ENCODE measurements around the gene MAML3. TPM values are rescaled to one million over a fixed set of nuclear protein-coding genes. Genes with fewer than 3 reads are reported as not detected.

The MAML3 gene
- total RNA-seq, 2 experiments from 2014 or later: 4.0 to 4.1 TPM

DNA sequence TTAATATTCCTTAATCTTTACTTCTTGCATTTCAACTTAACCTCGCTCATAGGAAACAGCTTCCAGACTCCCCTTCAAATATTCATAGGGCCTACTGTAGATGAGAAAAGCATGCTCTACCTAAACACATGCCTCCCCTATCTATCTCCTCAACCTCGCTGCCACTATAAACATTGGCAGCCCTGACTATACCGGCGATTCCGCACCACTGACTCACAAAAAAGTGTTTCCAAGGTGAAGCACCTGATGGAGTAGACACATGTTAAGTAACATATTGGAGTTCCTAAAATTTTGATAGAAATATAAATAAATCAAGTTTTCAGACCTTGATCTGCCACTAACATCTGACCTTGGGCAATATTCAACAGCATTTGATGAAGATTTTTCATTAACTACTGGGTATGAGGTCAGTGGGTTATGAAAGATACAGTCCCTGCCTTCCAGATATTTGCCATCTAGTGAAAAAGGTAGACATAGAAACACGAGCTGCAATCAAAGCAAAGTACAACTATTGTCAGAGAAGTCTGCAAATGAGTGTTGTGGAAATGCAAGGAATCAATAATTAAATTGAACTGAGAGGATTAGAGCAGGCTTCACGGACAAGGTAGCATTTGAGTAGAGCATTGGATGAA lies 184.2 kb downstream of the MAML3 start:
- no peak overlapping the region for H3K27ac Mint-ChIP-seq
- no peaks in the 10 kb centered on the region for H3K27me3 Mint-ChIP-seq (ENCODE audit: low read depth)
- ChIA-PET POLR2A (no interaction called here), CTCF (interaction anchor here (0.7 kb wide), 1 partner anchor 98 kb away, joined by 3 read pairs; no protein-coding TSS in a partner anchor)
- no peak for DNase-seq
- no peak overlapping the region for H3K4me3 Mint-ChIP-seq
- no peak for ATAC-seq
- H3K36me3 Mint-ChIP-seq (ENCODE audit: low read depth): no peaks in the 10 kb centered on the region
- H3K9me3 Mint-ChIP-seq (ENCODE audit: insufficient read depth): no peaks in the 10 kb centered on the region
- peaks cover 18% of the 10 kb centered on the region for H3K4me1 Mint-ChIP-seq (ENCODE audit: low read depth)

DNA sequence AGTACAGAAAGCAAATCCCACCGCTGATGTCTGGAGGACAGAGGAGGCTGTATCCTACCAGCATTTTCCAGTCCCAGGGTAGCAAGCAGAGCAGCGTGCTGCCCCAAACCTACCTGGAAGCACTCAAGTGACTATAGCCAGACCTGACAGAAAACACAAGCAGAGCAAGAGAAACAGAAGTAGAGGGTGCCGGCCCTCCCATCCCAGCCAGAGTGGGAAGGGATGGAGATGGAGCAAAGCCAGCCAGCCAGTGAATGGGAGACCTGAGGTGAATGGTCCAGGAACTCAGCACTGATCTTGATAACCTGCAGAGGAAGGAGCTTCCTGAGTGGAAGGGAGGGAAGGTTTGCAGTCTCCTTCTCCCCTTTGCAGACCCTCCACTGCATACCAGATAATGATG lies 185.2 kb downstream of the MAML3 start:
- ChIA-PET POLR2A (no interaction called here), CTCF (no interaction called here)
- ATAC-seq: no peak
- Mint-ChIP-seq H3K36me3 (ENCODE audit: low read depth) (no peaks in the 10 kb centered on the region), H3K27ac (no peak overlapping the region), H3K4me1 (ENCODE audit: low read depth) (peaks cover 20% of the 10 kb centered on the region), H3K4me3 (no peak overlapping the region), H3K9me3 (ENCODE audit: insufficient read depth) (no peaks in the 10 kb centered on the region), H3K27me3 (ENCODE audit: low read depth) (no peaks in the 10 kb centered on the region)
- DNase-seq: no peak

DNA sequence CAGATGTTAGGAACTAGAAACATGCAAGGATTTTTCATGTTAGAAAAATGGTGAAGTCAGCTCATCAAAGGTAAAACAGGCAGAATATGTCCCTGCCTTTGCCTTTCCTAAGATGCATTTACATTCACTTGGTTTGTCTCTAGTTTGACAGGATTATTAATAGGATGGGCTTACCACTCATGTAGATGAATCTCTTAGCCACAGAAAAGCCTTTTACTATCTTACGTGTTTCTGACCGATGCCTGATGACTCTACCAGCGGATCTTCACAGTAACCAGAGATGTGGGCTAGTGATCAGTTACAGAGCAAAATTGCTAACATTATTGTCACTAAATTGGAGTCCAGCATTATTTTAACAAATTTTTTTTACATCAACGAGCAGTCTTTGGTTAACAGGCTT lies 187.6 kb downstream of the MAML3 start:
- Mint-ChIP-seq H3K27me3 (ENCODE audit: low read depth) (no peaks in the 10 kb centered on the region), H3K9me3 (ENCODE audit: insufficient read depth) (no peaks in the 10 kb centered on the region), H3K4me1 (ENCODE audit: low read depth) (peaks cover 4% of the 10 kb centered on the region), H3K27ac (no peak overlapping the region), H3K36me3 (ENCODE audit: low read depth) (no peaks in the 10 kb centered on the region), H3K4me3 (no peak overlapping the region)
- DNase-seq (no peak), ATAC-seq (no peak)
- ChIA-PET CTCF (interaction anchor here (0.8 to 1.6 kb wide), 2 partner anchors 163 to 394 kb away, joined by 3 read pairs; no protein-coding TSS in a partner anchor), POLR2A (no interaction called here)

DNA sequence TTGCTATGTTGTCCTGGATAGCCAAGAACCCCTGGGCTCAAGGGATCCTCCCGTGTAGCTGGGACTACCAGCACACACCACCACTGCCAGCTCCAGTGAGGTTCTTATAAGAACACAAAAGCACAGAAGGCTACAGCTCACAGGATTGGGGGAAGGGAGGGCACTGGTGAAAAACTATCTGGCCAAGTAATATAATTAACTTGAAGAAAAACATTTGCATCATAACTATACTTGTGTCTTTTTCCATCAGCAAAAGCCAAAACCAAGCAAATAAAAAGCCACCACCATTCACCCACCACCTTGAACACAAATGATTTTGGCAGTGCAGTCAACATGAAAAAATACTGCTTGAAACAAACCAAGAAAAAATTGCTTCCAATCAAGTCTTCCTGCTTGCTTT lies 188.2 kb downstream of the MAML3 start:
- no peak overlapping the region for H3K27ac Mint-ChIP-seq
- H3K4me1 Mint-ChIP-seq (ENCODE audit: low read depth): peaks cover 4% of the 10 kb centered on the region
- ChIA-PET CTCF (interaction anchor here (0.8 to 1.6 kb wide), 2 partner anchors 162 to 394 kb away, joined by 3 read pairs; no protein-coding TSS in a partner anchor), POLR2A (no interaction called here)
- no peaks in the 10 kb centered on the region for H3K9me3 Mint-ChIP-seq (ENCODE audit: insufficient read depth)
- no peaks in the 10 kb centered on the region for H3K27me3 Mint-ChIP-seq (ENCODE audit: low read depth)
- DNase-seq: no peak
- ATAC-seq: no peak
- no peak overlapping the region for H3K4me3 Mint-ChIP-seq
- H3K36me3 Mint-ChIP-seq (ENCODE audit: low read depth): no peaks in the 10 kb centered on the region

DNA sequence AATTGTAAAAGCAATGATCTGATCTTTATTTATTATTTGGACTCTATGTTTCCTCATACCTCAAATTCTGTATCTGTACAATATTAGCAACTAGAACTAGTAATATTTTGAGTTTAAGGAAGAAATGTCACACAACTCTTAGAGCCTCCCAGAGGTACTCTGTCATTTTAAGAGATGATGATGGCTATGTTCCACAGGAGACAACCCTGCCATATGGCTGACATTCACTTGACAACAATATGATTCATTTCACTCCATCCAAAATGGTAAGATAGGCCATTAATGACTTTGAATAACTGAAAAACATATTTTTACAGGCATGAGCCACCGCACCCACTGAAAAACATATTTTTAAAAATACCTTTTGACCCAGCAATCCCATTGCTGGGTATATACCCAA lies 190.3 kb downstream of the MAML3 start:
- peaks cover 9% of the 10 kb centered on the region for H3K27me3 Mint-ChIP-seq (ENCODE audit: low read depth)
- ChIA-PET POLR2A (no interaction called here), CTCF (interaction anchor here (1.5 kb wide), 1 partner anchor 9 kb away, joined by 4 read pairs; no protein-coding TSS in a partner anchor)
- peaks cover 4% of the 10 kb centered on the region for H3K4me1 Mint-ChIP-seq (ENCODE audit: low read depth)
- no peak overlapping the region for H3K27ac Mint-ChIP-seq
- H3K36me3 Mint-ChIP-seq (ENCODE audit: low read depth): no peaks in the 10 kb centered on the region
- H3K4me3 Mint-ChIP-seq: no peak overlapping the region
- DNase-seq (no peak), ATAC-seq (no peak)
- H3K9me3 Mint-ChIP-seq (ENCODE audit: insufficient read depth): no peaks in the 10 kb centered on the region

DNA sequence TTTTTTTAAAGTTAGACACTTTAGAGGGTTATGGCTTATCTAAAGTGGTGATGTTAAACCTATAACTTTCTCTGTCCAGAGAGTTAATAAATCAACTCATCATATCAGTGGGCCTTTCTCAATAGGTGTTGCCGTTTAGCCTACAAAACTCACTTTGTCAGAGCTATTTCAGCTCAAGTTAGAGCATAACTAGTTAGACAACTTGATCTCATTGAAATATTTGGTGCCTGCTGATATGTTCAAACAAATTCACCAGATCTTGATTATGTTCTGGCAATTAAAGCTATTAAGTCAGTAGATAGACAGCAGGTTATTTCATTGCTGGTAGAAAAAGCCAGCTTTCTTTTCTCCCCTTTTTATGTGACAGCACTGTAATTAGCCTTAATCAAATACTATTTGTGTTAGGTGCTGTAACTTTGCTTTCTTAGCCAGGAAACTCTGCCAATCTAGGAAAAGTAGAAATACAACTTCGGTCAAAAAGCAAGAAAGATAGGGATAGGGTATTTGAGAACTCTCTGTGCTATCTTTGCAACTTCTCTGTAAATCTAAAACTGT lies 191.8 kb downstream of the MAML3 start:
- CTCF ChIA-PET: interaction anchor here (1.1 to 1.5 kb wide), 2 partner anchors 11 to 17 kb away, joined by 3 to 4 read pairs; no protein-coding TSS in a partner anchor
- Mint-ChIP-seq H3K36me3 (ENCODE audit: low read depth) (no peaks in the 10 kb centered on the region), H3K9me3 (ENCODE audit: insufficient read depth) (no peaks in the 10 kb centered on the region), H3K27ac (no peak overlapping the region), H3K4me1 (ENCODE audit: low read depth) (peaks cover 4% of the 10 kb centered on the region), H3K27me3 (ENCODE audit: low read depth) (peaks cover 10% of the 10 kb centered on the region), H3K4me3 (no peak overlapping the region)
- ATAC-seq: no peak
- no peak for DNase-seq
- POLR2A ChIA-PET: no interaction called here

DNA sequence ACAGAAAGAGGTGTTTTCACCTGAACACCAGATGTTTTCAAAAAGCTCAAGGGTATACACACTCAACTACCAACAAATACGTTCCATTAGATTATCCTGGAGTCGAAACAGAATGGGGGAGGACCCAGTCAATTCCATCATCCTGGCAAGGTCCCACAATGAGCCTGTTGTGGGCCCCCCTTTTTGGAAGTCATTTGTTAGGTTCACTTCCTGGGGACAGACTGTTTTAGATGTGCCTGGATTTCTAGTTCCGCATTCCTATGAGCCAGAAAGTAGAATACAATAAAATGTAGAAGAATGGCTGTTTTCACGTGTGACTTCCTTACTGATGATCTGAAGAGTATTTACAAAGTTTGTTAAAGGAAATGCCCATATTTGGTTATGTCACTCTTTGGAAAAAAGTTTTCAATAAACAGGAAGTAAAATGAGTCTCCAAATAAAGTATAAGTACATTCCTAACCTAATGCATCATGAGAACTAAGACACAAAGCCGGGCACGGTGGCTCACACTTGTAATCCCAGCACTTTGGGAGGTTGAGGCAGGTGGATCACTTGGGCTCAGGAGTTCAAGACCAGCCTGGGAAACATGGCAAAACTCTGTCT lies 192.5 kb downstream of the MAML3 start:
- ATAC-seq (no peak), DNase-seq (no peak)
- CTCF ChIA-PET: interaction anchor here (0.7 kb wide), 1 partner anchor 155 kb away, joined by 3 read pairs; no protein-coding TSS in a partner anchor
- Mint-ChIP-seq H3K9me3 (ENCODE audit: insufficient read depth) (no peaks in the 10 kb centered on the region), H3K27me3 (ENCODE audit: low read depth) (peaks cover 10% of the 10 kb centered on the region), H3K4me3 (no peak overlapping the region), H3K27ac (no peak overlapping the region), H3K4me1 (ENCODE audit: low read depth) (peaks cover 4% of the 10 kb centered on the region), H3K36me3 (ENCODE audit: low read depth) (no peaks in the 10 kb centered on the region)
- POLR2A ChIA-PET: no interaction called here

DNA sequence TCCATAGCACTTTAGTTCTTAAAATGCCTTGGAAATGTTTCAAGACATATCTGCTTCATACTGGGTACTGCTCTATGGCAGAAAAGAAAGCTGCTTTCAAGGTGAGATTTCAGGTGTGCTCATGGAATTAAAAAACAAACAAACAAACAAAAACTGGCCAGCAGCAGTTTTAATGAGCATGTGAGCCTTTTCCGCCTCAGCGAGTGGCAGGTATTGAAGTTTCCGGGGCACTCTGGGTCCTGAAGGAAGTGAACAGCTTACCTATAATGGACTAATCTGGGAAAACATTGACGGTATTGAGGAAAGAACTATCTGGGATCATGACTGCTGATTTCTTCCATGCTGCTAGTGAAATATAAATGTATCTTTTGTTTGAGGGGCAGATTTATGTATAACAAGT lies 194.6 kb downstream of the MAML3 start:
- DNase-seq: no peak
- CTCF ChIA-PET: no interaction called here
- ATAC-seq: no peak
- H3K27me3 Mint-ChIP-seq (ENCODE audit: low read depth): peaks cover 15% of the 10 kb centered on the region
- no peaks in the 10 kb centered on the region for H3K36me3 Mint-ChIP-seq (ENCODE audit: low read depth)
- H3K9me3 Mint-ChIP-seq (ENCODE audit: insufficient read depth): no peaks in the 10 kb centered on the region
- H3K4me3 Mint-ChIP-seq: no peak overlapping the region
- POLR2A ChIA-PET: no interaction called here
- no peak overlapping the region for H3K27ac Mint-ChIP-seq
- H3K4me1 Mint-ChIP-seq (ENCODE audit: low read depth): peaks cover 2% of the 10 kb centered on the region

DNA sequence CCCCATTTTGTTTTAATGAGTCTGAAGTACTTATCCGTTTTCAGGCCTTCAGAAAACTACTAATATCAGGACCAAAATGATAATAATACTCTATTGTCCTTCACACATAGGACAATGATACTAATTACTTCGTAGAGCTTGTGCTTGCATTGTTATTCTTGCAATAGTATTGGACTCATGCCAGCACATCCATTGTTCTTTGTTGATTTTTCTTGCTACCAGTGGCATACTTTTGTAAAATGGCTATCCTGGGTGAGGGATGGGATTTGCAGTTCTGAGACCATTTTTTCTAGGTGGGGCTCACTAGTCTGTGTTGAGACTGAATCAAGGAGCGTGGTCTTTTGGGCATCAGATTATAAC lies 195.3 kb downstream of the MAML3 start:
- ChIA-PET POLR2A (no interaction called here), CTCF (no interaction called here)
- ATAC-seq (no peak), DNase-seq (no peak)
- H3K36me3 Mint-ChIP-seq (ENCODE audit: low read depth): no peaks in the 10 kb centered on the region
- no peaks in the 10 kb centered on the region for H3K9me3 Mint-ChIP-seq (ENCODE audit: insufficient read depth)
- no peak overlapping the region for H3K4me3 Mint-ChIP-seq
- no peaks in the 10 kb centered on the region for H3K4me1 Mint-ChIP-seq (ENCODE audit: low read depth)
- H3K27me3 Mint-ChIP-seq (ENCODE audit: low read depth): peaks cover 15% of the 10 kb centered on the region
- H3K27ac Mint-ChIP-seq: no peak overlapping the region

DNA sequence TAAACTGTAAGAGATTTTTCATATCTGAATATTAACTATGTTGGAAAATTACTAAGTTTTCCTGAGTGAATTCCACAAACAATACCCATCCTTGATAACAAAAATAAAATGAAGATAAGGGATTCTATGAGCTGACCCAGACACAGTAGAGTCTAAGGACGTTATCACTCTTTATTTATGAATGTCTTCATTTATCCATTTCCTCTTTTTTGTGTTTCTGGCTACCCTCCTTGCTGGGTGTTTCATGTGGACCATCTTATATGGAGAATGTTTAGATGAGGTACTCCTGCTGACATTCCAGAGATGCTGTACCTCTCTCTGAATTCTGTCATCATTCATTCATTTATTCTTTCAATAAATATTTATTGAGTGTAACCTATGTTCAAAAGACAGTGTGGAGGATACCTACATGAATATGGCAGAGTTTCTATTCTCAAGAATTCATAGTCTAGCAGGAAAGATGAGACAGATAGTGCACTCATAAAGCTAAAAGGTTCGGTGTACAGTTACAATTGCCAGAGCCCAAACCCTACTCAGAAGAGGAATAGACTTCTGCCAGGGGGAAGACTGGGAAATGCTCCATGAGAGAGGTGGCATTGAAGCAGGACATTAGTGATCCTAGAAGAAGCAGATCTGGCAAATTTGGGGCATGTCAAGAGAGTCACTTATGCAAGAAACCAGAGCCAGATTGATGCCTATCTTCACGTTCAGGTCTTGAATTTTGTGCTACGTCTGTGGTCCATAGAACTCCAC lies 195.8 kb downstream of the MAML3 start:
- H3K9me3 Mint-ChIP-seq (ENCODE audit: insufficient read depth): no peaks in the 10 kb centered on the region
- peaks cover 15% of the 10 kb centered on the region for H3K27me3 Mint-ChIP-seq (ENCODE audit: low read depth)

DNA sequence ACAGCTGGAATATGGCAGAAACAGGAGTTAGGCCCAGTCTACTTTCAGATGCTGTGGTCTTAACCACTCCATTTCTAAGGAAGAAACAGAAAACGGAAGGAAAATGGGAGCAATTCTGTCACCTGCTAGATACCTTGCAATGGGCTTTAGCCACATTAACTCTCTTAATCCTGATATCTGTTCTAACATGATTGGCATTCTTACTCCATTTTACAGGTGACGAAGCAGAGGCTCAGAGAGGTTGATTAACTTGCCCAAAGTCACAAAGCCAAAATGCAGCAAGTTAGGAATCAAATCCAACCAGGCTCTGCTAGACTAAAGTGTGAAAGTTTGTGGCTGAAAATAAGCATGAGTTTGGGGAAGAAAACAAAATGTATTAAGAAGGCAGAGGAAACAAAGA lies 196.9 kb downstream of the MAML3 start:
- H3K27me3 Mint-ChIP-seq (ENCODE audit: low read depth): peaks cover 15% of the 10 kb centered on the region
- no peak for DNase-seq
- ChIA-PET CTCF (no interaction called here), POLR2A (interaction anchor here (0.5 kb wide), 1 partner anchor 89 kb away, joined by 3 read pairs; no protein-coding TSS in a partner anchor)
- ATAC-seq: no peak
- peaks cover 6% of the 10 kb centered on the region for H3K4me1 Mint-ChIP-seq (ENCODE audit: low read depth)
- no peak overlapping the region for H3K27ac Mint-ChIP-seq
- no peaks in the 10 kb centered on the region for H3K9me3 Mint-ChIP-seq (ENCODE audit: insufficient read depth)
- H3K4me3 Mint-ChIP-seq: no peak overlapping the region
- no peaks in the 10 kb centered on the region for H3K36me3 Mint-ChIP-seq (ENCODE audit: low read depth)

More for the DNA sequence above, 195.8 kb downstream of the MAML3 start:
- ATAC-seq: no peak
- POLR2A ChIA-PET: no interaction called here
- H3K36me3 Mint-ChIP-seq (ENCODE audit: low read depth): no peaks in the 10 kb centered on the region
- DNase-seq: no peak
- no peak overlapping the region for H3K27ac Mint-ChIP-seq
- H3K4me3 Mint-ChIP-seq: no peak overlapping the region
- no peaks in the 10 kb centered on the region for H3K4me1 Mint-ChIP-seq (ENCODE audit: low read depth)
- CTCF ChIA-PET: no interaction called here

DNA sequence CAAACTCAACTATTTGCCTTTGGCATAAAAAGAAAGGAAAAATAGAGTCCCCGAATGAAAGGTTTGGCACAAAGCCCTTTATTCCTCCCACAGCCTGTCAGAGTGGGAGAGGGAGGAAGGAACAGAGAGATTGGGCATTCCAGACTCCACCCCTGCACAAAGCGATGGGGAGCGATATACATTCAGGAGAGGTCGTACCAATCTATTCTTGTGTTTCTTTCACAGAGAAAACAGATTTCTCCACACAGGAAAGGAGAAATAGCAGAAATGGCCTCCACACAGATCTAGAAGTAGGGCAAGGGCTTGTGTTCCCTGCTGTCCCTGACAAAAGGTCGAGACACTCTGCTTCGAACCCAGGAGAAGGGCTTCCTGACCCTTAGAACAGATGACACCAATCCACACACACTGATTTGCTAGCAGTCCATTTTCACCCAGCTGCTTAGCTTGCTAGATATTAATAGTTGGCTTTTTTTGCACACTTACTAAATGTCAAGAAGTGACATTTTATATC lies 197.4 kb downstream of the MAML3 start:
- Mint-ChIP-seq H3K36me3 (ENCODE audit: low read depth) (no peaks in the 10 kb centered on the region), H3K4me3 (no peak overlapping the region), H3K27ac (no peak overlapping the region), H3K27me3 (ENCODE audit: low read depth) (peaks cover 15% of the 10 kb centered on the region), H3K9me3 (ENCODE audit: insufficient read depth) (no peaks in the 10 kb centered on the region), H3K4me1 (ENCODE audit: low read depth) (peaks cover 11% of the 10 kb centered on the region)
- CTCF ChIA-PET: no interaction called here
- ATAC-seq (no peak), DNase-seq (no peak)
- POLR2A ChIA-PET: interaction anchor here (0.5 kb wide), 1 partner anchor 90 kb away, joined by 3 read pairs; no protein-coding TSS in a partner anchor

All from activated CD8-positive, alpha-beta T cell treated with anti-CD3 and anti-CD28 coated beads, Interleukin-2, amount 10 ng/mL, durations not matched to agents 7 days and 5 days (primary cell).